Sigmoid colon (tissue), 7 donors: ENCODE measurements around the gene RHBDD3. TPM values are rescaled to one million over a fixed set of nuclear protein-coding genes. Genes with fewer than 3 reads are reported as not detected.
A peak's percentile ranks its signal among the peaks of the same experiment; 100 is the strongest.

ENCODE experiments used
- DNase-seq: peaks from one replicate; pipeline ENCODE4 v3.0.0-alpha.2; 2019
- H3K27ac ChIP-seq, 4 donors: fragments of 200-600 bp; sonication (generic); one replicate each; pipeline ENCODE4 v1.5.1; 2016 to 2019; ENCODE audit warnings: mild to moderate bottlenecking in 1 of 4
- H3K27me3 ChIP-seq, 3 donors: fragments of 200-600 bp; sonication (generic); one replicate each; pipeline ENCODE4 v1.5.1; 2019; ENCODE audit warnings: mild to moderate bottlenecking in 1 of 3
- H3K36me3 ChIP-seq, 4 donors: fragments of 200-600 bp; sonication (generic); one replicate each; pipeline ENCODE4 v1.5.1; 2016 to 2019
- H3K4me1 ChIP-seq, 4 donors: fragments of 200-600 bp; sonication (generic); one replicate each; pipeline ENCODE4 v1.5.1; 2017 to 2019
- H3K4me3 ChIP-seq, 4 donors: fragments of 200-600 bp; sonication (generic); one replicate each; pipeline ENCODE4 v1.5.1; 2017 to 2019; ENCODE audit warnings: mild to moderate bottlenecking in 2 of 4, moderate library complexity in 1 of 4
- H3K9me3 ChIP-seq, 4 donors: fragments of 200-600 bp in 3 of 4; sonication (generic) in 3 of 4; one replicate each; pipeline versions ENCODE4 v1.5.1 to v1.6.1; 2013 to 2019
- EP300 ChIP-seq, 4 donors: sonication (generic); formaldehyde crosslinking; IDR thresholded peaks; one replicate each; pipeline ENCODE4 v1.6.1; 2017; ENCODE audit warnings: antibody characterized with exemption in 4 of 4
- POLR2A ChIP-seq, 2 donors: fragments of 450-650 bp; IDR thresholded peaks; one replicate each; pipeline ENCODE4 v1.6.1; 2016; ENCODE audit warnings: antibody characterized with exemption in 2 of 2, mild to moderate bottlenecking in 2 of 2, moderate library complexity in 2 of 2
- POLR2AphosphoS5 ChIP-seq, 4 donors: sonication (generic); formaldehyde crosslinking; IDR thresholded peaks; one replicate each; pipeline ENCODE4 v1.6.1; 2017; ENCODE audit warnings: antibody characterized with exemption in 4 of 4
- WGBS, 2 donors: extraction: QIAGEN DNeasy Blood & Tissue Kit; methylation state at CpG; one replicate each; pipeline ENCODE4 v1.1.7; 2013; 5-methylcytosine and 5-hydroxymethylcytosine counted together
- intact Hi-C: fragments of 100-400 bp; cut with DNase I; formaldehyde crosslinking; loops from one replicate; pipeline ENCODE4 v1.15.1; 2023
- polyA plus RNA-seq, 3 donors: library from polyadenylated mRNA; stranded (reverse); fragments of 200-250 nt; gene quantifications; one replicate each; pipeline ENCODE4 v1.2.3, GENCODE V29; 2013
- total RNA-seq, 4 donors: library from RNA; depleted of rRNA; stranded (reverse); fragments of >200 nt; gene quantifications; one replicate each; pipeline ENCODE4 v1.1.0, GENCODE V29; 2016
- TF ChIP-seq, protein P1 (sequence below), 4 experiments: fragments of 450-650 bp in 3 of 4; fragments of 200-600 bp in 1 of 4; IDR thresholded peaks; one replicate each; pipeline ENCODE4 v1.5.1; 2016 to 2019; ENCODE audit warnings: antibody characterized with exemption in 4 of 4, mild to moderate bottlenecking in 3 of 4, moderate library complexity in 2 of 4
- donor health status: healthy with polysubstance abuse.
- donor health status: Bipolar disorder and iron deficiency.
- donor health status: healthy.

The RHBDD3 gene
- total and polyA plus RNA-seq, 7 donors, result 5.4 to 40.7 (median 16.4) TPM

GRCh38 chr22:29268511-29269229 is 889 bp upstream of the RHBDD3 start:
- TF ChIP-seq POLR2A (IDR thresholded peaks at IDR 0.05) (no peak), EP300 (IDR thresholded peaks at IDR 0.05) (no peak), POLR2AphosphoS5 (IDR thresholded peaks at IDR 0.05) (no peak)
- TF ChIP-seq, protein P1, sequence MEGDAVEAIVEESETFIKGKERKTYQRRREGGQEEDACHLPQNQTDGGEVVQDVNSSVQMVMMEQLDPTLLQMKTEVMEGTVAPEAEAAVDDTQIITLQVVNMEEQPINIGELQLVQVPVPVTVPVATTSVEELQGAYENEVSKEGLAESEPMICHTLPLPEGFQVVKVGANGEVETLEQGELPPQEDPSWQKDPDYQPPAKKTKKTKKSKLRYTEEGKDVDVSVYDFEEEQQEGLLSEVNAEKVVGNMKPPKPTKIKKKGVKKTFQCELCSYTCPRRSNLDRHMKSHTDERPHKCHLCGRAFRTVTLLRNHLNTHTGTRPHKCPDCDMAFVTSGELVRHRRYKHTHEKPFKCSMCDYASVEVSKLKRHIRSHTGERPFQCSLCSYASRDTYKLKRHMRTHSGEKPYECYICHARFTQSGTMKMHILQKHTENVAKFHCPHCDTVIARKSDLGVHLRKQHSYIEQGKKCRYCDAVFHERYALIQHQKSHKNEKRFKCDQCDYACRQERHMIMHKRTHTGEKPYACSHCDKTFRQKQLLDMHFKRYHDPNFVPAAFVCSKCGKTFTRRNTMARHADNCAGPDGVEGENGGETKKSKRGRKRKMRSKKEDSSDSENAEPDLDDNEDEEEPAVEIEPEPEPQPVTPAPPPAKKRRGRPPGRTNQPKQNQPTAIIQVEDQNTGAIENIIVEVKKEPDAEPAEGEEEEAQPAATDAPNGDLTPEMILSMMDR (IDR thresholded peaks at IDR 0.05), result no peak
- WGBS, 2 donors, result 0 to 1% methylated on average over 51 of the region's 51 CpGs
- peak; percentile 87 for DNase-seq
- Histone ChIP-seq H3K27me3 (no peaks in the 10 kb centered on the region), H3K4me1 (peaks cover 0 to 63% (median 57%) of the 10 kb centered on the region in 4 donors), H3K36me3 (peaks cover 5 to 38% (median 15%) of the 10 kb centered on the region in 4 donors), H3K9me3 (no peaks in the 10 kb centered on the region), H3K4me3 (peak overlapping the region; percentile 72 to 80 (median 76)), H3K27ac (peak overlapping the region; percentile 94 to 100 (median 96))
- intact Hi-C loops, result loop anchor here (2.0 to 5.0 kb wide), 2 partner anchors 38 to 1154 kb away; partner anchors contain the start of gene GAS2L1

DNA sequence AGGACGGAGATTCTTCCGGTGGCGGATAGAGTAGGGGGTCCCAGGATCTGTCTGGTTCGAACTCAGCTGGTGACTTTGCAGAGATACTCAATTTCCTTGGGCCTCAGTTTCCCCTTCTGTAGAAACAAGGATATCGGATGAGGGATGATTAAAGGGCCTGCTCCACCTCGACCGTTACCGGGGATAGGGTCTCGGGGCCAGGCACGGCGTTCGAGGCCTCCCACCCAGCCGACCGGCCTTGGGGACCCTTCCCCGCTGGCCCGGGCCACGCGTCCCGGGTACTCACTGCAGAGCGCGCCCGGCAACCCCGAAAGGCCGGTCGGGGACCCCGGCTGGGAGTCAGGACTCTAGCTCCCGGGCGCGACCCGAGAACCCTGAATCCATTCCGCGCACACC is 321 bp downstream of the RHBDD3 start:
- TF ChIP-seq EP300 (IDR thresholded peaks at IDR 0.05) (no peak), POLR2AphosphoS5 (IDR thresholded peaks at IDR 0.05) (no peak), POLR2A (IDR thresholded peaks at IDR 0.05) (no peak)
- TF ChIP-seq, protein P1 (IDR thresholded peaks at IDR 0.05), result no peak
- peak overlapping the region; percentile 94 to 100 (median 96) for H3K27ac ChIP-seq
- no peak for DNase-seq
- H3K36me3 ChIP-seq, result peaks cover 0 to 34% (median 8%) of the 10 kb centered on the region in 4 donors
- no peaks in the 10 kb centered on the region for H3K9me3 ChIP-seq
- 0% methylated on average over 32 of the region's 32 CpGs for WGBS, 2 donors
- intact Hi-C loops, result loop anchor here (5.0 kb wide), 1 partner anchor 1155 kb away; no protein-coding TSS in a partner anchor
- peak overlapping the region; percentile 72 to 80 (median 76) for H3K4me3 ChIP-seq
- no peaks in the 10 kb centered on the region for H3K27me3 ChIP-seq
- H3K4me1 ChIP-seq, result peaks cover 0 to 55% (median 46%) of the 10 kb centered on the region in 4 donors

DNA sequence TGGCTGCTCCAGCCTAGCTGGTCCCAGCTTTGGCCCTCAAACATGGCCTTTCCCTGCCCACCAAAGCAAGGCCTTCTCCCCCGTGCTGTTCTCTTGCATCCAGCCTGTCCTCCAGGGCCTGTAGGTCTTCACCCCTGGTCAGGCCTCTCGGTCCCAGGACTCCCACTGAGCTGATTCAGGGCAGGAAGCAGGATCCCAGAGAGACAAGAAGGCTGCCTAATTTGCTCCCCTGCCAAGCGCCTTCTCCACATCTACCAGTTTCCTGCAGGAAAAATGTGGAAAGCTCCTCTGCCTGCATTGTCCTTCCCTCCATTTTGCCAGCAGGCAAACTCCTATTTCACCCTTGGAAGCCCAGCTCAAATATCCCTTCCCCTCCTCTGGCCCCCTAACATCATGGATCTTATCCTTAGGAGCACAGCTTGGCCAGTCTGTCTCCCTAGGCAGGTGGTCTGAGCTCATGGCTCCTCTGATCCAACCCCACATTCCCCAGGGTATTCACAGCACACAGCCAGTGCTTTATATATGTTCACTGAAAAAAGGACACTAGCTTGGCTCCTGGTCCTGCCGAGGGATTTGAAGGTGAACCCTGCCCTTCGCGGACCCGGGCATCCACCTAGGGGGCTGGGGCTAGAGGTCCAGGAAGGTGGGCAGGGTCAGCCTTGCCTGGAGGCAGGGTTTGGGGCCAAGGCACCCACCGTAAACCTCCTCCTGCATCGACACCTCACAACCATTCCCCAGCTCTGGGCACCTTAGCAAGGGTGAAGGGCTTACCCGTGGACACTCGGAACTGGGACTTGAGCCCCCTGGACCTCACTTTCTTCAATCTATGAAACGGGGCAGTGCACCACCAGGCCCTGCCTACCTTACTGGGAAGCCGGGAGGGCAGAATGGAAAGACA is 968 bp downstream of the RHBDD3 start:
- no peak for DNase-seq
- H3K4me3 ChIP-seq, result peak overlapping the region; percentile 72 to 80 (median 76)
- TF ChIP-seq, protein P1 (IDR thresholded peaks at IDR 0.05), result no peak
- no peak for TF ChIP-seq POLR2AphosphoS5 (IDR thresholded peaks at IDR 0.05)
- no peak for TF ChIP-seq POLR2A (IDR thresholded peaks at IDR 0.05)
- TF ChIP-seq EP300 (IDR thresholded peaks at IDR 0.05), result no peak
- intact Hi-C loops, result loop anchor here (5.0 kb wide), 1 partner anchor 1155 kb away; no protein-coding TSS in a partner anchor
- H3K4me1 ChIP-seq, result peaks cover 0 to 48% (median 39%) of the 10 kb centered on the region in 4 donors
- 23 to 24% methylated on average over 13 of the region's 13 CpGs for WGBS, 2 donors
- H3K36me3 ChIP-seq, result peaks cover 0 to 31% (median 8%) of the 10 kb centered on the region in 4 donors
- H3K9me3 ChIP-seq, result no peaks in the 10 kb centered on the region
- H3K27me3 ChIP-seq, result no peaks in the 10 kb centered on the region
- H3K27ac ChIP-seq, result peak overlapping the region; percentile 94 to 100 (median 96)

GRCh38 chr22:29265929-29266328 is 1.9 kb downstream of the RHBDD3 start:
- no peak overlapping the region for H3K4me3 ChIP-seq
- H3K4me1 ChIP-seq, result peaks cover 0 to 39% (median 31%) of the 10 kb centered on the region in 4 donors
- WGBS, 2 donors, result 48 to 67% methylated on average over 4 of the region's 4 CpGs
- peak overlapping the region in 3 of 4 donors; percentile 94 to 100 (median 95) for H3K27ac ChIP-seq
- no peaks in the 10 kb centered on the region for H3K9me3 ChIP-seq
- intact Hi-C loops, result loop anchor here (5.0 kb wide), 1 partner anchor 1156 kb away; no protein-coding TSS in a partner anchor
- DNase-seq, result no peak
- H3K36me3 ChIP-seq, result peaks cover 0 to 31% (median 8%) of the 10 kb centered on the region in 4 donors
- H3K27me3 ChIP-seq, result no peaks in the 10 kb centered on the region
- no peak for TF ChIP-seq POLR2AphosphoS5 (IDR thresholded peaks at IDR 0.05)
- TF ChIP-seq EP300 (IDR thresholded peaks at IDR 0.05), result no peak
- no peak for TF ChIP-seq POLR2A (IDR thresholded peaks at IDR 0.05)
- TF ChIP-seq, protein P1 (IDR thresholded peaks at IDR 0.05), result no peak
